A549 (cell line): ENCODE results near the gene KCNQ2.

Source experiments
- CEBPB ChIP-seq, 2 experiments: fragments of >200 bp in 1 of 2; sonication (Bioruptor Twin) in 1 of 2; formaldehyde crosslinking in 1 of 2; IDR thresholded peaks; 2 replicates each; pipeline ENCODE4 v1.6.1; 2012 to 2016
- CHD2 ChIP-seq: fragments of 150-350 bp; IDR thresholded peaks from 2 replicates; pipeline ENCODE4 v1.6.1; 2014; ENCODE audit warnings: low read length; ENCODE audit not compliant: partially characterized antibody
- CTCF ChIP-seq: fragments of >200 bp; sonication (Bioruptor Twin); formaldehyde crosslinking; IDR thresholded peaks from 3 replicates; pipeline ENCODE4 v1.5.1; 2016
- ESRRA ChIP-seq: fragments of 150-350 bp; IDR thresholded peaks from 2 replicates; pipeline ENCODE4 v1.6.1; 2014; ENCODE audit warnings: mild to moderate bottlenecking, low read length, borderline replicate concordance
- MAFK ChIP-seq: fragments of 450-650 bp; IDR thresholded peaks from 2 replicates; pipeline ENCODE4 v1.6.1; 2014; ENCODE audit not compliant: partially characterized antibody
- TF ChIP-seq, protein P1 (sequence below): IDR thresholded peaks from 2 replicates; pipeline ENCODE4 v1.6.1; 2012

- TF ChIP-seq MAFK (no peak), CEBPB (IDR thresholded peaks at IDR 0.05) (no peak), ESRRA (no peak), CHD2 (no peak), CTCF (no peak)
- TF ChIP-seq, protein P1, sequence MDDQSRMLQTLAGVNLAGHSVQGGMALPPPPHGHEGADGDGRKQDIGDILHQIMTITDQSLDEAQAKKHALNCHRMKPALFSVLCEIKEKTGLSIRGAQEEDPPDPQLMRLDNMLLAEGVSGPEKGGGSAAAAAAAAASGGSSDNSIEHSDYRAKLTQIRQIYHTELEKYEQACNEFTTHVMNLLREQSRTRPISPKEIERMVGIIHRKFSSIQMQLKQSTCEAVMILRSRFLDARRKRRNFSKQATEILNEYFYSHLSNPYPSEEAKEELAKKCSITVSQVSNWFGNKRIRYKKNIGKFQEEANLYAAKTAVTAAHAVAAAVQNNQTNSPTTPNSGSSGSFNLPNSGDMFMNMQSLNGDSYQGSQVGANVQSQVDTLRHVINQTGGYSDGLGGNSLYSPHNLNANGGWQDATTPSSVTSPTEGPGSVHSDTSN: no peak
Measured at GRCh38 chr20:63503524-63503923, 31.1 kb upstream of the KCNQ2 start.
